Right lobe of liver (tissue), 6 donors: ENCODE measurements around the gene ISG15. TPM values are rescaled to one million over a fixed set of nuclear protein-coding genes. Genes with fewer than 3 reads are reported as not detected.
A peak's percentile ranks its signal among the peaks of the same experiment; 100 is the strongest.

Experiments used
- ATAC-seq, 4 donors: fragments of 200-7000 bp; cut with Tn5 transposase; one replicate each; pipeline ENCODE4 v1.9.1; 2020; ENCODE audit warnings: mild to moderate bottlenecking in 4 of 4, moderate library complexity in 4 of 4
- DNase-seq, 3 donors: peaks; one replicate each; pipeline ENCODE4 v3.0.0-alpha.2; 2020
- H3K27ac ChIP-seq, 3 donors: fragments of 200-600 bp; one replicate each; pipeline ENCODE4 v1.8.0; 2022
- H3K27me3 ChIP-seq, 2 donors: fragments of 200-600 bp; one replicate each; pipeline ENCODE4 v1.8.0; 2022
- H3K36me3 ChIP-seq, 4 donors: fragments of 200-600 bp; sonication (generic) in 1 of 4; one replicate each; pipeline versions ENCODE4 v1.5.1 to v1.8.0; 2017 to 2022; ENCODE audit warnings: control low read depth in 1 of 4
- H3K4me1 ChIP-seq, 4 donors: fragments of 200-600 bp; sonication (generic) in 1 of 4; one replicate each; pipeline versions ENCODE4 v1.5.1 to v1.8.0; 2017 to 2022; ENCODE audit warnings: control low read depth in 1 of 4
- H3K4me3 ChIP-seq, 3 donors: fragments of 200-600 bp; one replicate each; pipeline ENCODE4 v1.8.0; 2022
- H3K9me3 ChIP-seq, 4 donors: fragments of 200-600 bp; sonication (generic) in 1 of 4; one replicate each; pipeline versions ENCODE4 v1.5.1 to v1.8.0; 2017 to 2022; ENCODE audit warnings: control low read depth in 1 of 4
- CTCF ChIP-seq, 4 donors: fragments of 200-600 bp in 3 of 4; fragments of 450-650 bp in 1 of 4; IDR thresholded peaks; one replicate each; pipeline versions ENCODE4 v1.5.1 to v1.8.0; 2016 to 2022; ENCODE audit warnings: antibody characterized with exemption in 4 of 4, mild to moderate bottlenecking in 2 of 4
- POLR2A ChIP-seq: fragments of 450-650 bp; IDR thresholded peaks from one replicate; pipeline ENCODE4 v1.6.1; 2017; ENCODE audit warnings: antibody characterized with exemption, mild to moderate bottlenecking
- WGBS: methylation state at CpG from one replicate; pipeline ENCODE4 v1.1.6; 2018; ENCODE audit warnings: low coverage, low lambda C conversion rate; ENCODE audit not compliant: insufficient coverage; ENCODE audit errors: missing lambda C conversion rate; 5-methylcytosine and 5-hydroxymethylcytosine counted together
- intact Hi-C, 2 donors: fragments of 100-400 bp; cut with DNase I; formaldehyde crosslinking; loops; one replicate each; pipeline versions ENCODE4 v1.11.2 to v1.14.1; 2022
- total RNA-seq, 6 experiments: library from RNA; depleted of rRNA in 2 of 6; stranded (reverse); fragments of >200 nt in 2 of 6; fragmentation: NEBNext Ultra II Directional in 3 of 6; extraction: Animal tissue kit (Norgen Biotek cat#: 25700) in 3 of 6; gene quantifications; one replicate each; pipeline versions ENCODE4 v1.1.0 to v1.2.4, GENCODE V29; 2016 to 2023
- donor health status: DM: no; HTN: yes; CAD: no.
- donor health status: DM: no; HTN: no; CAD: no.
- donor health status: DM: no; HTN: no; CAD: no.
- donor health status: DM: no; HTN: yes; CAD: no.
- donor health status: DM: no; HTN: yes; CAD: no.

ISG15 gene
- total RNA-seq, 6 experiments from 2014 or later, result 16.3 to 98.7 (median 26.4) TPM

DNA sequence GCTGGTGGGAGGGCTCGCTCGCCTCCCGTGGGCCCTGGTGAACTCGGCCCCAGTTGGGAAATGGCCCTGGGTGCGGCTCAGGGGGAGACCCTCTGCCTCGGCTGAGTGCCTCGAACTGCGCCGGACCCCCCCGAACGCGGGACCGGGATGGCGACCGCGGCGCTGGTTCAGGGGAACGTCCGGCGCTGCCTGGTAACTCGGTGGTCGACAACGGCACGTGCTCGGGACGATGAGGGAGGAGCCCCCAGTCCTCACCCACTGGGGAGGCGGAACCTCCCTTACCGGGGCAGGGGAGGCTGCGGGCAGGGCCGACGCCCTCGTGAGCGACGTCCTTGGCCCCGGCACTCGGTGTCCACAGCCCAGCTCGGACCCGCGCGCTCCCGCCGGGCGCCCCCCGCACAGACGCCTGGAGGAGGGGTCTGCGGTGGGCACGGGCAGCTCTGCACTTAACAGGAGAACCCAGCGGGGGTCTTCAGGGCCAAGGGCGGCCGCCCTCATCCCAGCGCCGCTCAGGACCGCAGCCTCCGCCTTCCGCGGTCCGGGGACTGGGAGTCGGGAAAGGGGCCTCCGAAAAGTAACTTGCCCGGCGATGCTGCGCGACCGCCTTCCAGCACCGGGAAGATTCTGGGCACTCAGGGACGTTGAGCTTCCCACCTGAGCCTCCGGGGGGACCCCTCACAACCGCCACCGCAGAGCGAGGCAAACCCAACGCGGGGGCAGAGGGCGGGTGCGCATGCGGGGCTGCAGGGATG lies 15.1 kb upstream of the ISG15 start:
- Histone ChIP-seq H3K4me3 (peak overlapping the region in 1 of 3 donors; percentile 37), H3K27ac (no peak overlapping the region), H3K27me3 (peaks cover 6 to 14% of the 10 kb centered on the region in 2 donors), H3K4me1 (peaks cover 0 to 34% (median 0%) of the 10 kb centered on the region in 4 donors), H3K36me3 (no peaks in the 10 kb centered on the region), H3K9me3 (no peaks in the 10 kb centered on the region)
- intact Hi-C loops, result no loop called here
- TF ChIP-seq POLR2A (no peak), CTCF (IDR thresholded peaks at IDR 0.05) (no peak)
- WGBS, result 20% methylated on average over 1 of the region's 75 CpGs
- DNase-seq (no peak), ATAC-seq (no peak)

DNA sequence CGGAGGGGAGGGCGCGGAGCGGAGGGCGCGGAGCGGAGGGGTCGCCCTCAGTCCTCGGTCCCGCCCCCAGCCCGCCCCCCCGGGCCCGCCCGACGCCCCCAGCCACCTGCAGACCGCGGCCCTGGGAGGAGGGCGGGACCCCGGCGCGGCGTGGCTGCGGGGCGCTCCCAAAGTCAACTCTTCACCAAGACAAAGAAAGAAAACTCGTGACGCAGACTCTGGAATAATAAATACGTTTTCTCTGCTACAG lies 14.6 kb upstream of the ISG15 start:
- DNase-seq, result no peak
- WGBS, result no CpG with 5 or more reads among the region's 27 CpGs
- Histone ChIP-seq H3K27ac (no peak overlapping the region), H3K36me3 (no peaks in the 10 kb centered on the region), H3K4me3 (peak overlapping the region in 2 of 3 donors; percentile 37 to 58), H3K27me3 (peaks cover 6 to 14% of the 10 kb centered on the region in 2 donors), H3K9me3 (no peaks in the 10 kb centered on the region), H3K4me1 (peaks cover 0 to 34% (median 0%) of the 10 kb centered on the region in 4 donors)
- TF ChIP-seq POLR2A (no peak), CTCF (IDR thresholded peaks at IDR 0.05) (no peak)
- intact Hi-C loops, result no loop called here
- ATAC-seq, result no peak

DNA sequence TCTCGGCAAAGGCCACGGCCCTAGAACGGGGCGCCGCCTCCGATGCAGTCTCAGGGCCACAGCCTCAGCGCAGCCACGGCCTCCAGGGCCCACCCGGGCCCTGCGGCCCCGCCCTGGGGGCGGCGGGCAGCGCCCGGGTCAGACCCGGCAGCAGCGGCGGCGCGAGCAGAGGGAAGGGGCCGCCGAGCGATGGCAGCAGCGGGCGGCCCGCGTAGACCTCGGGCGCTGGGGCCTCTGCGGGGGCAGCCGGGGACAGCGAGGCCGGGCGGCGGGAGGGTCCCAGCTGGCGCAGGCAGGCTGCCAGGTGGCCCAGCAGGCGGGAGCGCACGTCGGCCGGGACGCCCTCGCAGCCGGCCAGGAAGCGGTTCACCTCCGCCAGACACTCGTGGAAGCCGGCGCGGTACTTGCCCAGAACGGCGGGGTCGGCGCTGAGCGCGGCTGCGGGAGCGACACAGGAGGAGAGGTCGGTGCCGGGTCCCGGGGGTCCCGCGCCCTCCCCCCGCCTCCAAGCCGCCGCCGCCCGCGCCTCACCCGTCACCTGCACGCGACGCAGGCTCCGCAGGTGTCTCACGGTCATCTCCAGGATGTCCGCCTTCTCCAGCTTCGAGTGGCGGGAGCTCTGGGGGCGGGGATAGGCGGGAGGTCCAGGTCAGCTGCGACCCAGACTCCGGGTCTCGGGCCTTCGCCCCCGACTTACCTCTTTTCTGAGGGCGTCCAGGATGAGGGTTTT lies 14.1 kb upstream of the ISG15 start:
- Histone ChIP-seq H3K9me3 (no peaks in the 10 kb centered on the region), H3K4me1 (peaks cover 0 to 34% (median 0%) of the 10 kb centered on the region in 4 donors), H3K4me3 (peak overlapping the region; percentile 37 to 58 (median 50)), H3K27ac (peak overlapping the region in 2 of 3 donors; percentile 76 to 92), H3K36me3 (no peaks in the 10 kb centered on the region), H3K27me3 (peaks cover 6 to 14% of the 10 kb centered on the region in 2 donors)
- intact Hi-C loops, result no loop called here
- ATAC-seq, result no peak
- TF ChIP-seq CTCF (IDR thresholded peaks at IDR 0.05) (peak in 1 of 4 donors; percentile 6), POLR2A (no peak)
- peak; percentile 46 to 57 (median 46) for DNase-seq
- WGBS, result no CpG with 5 or more reads among the region's 86 CpGs

DNA sequence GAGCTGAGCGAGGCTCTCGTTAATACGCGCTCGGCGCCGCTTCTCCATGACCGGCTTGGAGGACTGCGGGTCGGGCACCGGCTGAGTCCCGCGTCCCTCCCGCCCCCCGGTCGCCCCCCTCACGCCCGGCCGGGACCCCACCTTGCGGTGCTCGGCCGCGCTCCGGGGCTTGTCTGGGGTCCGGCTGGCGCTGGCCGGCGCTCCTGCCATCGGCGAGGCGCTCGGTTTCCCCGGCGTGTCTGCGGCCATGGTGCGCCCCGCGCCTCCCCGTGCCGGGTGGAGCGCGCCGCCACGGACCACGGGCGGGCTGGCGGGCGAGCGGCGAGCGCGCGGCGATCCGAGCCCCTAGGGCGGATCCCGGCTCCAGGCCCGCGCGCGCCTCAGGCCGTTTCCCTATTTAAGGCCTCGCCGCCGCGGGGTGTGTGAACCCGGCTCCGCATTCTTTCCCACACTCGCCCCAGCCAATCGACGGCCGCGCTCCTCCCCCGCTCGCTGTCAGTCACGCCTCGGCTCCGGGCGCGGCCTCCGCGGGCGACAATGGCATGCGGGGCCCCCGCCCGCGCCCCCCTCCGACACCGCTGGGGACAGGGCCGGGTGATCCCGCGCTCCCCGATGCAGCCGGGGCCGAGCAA lies 13.5 kb upstream of the ISG15 start, which contains the start of gene HES4:
HES4 (minus strand) TSS at position 373 of the 632 bp plus-strand sequence; CDS start at position 249, 124 bp downstream.
- H3K4me1 ChIP-seq, result peaks cover 0 to 38% (median 2%) of the 10 kb centered on the region in 4 donors
- intact Hi-C loops, result no loop called here
- no peaks in the 10 kb centered on the region for H3K9me3 ChIP-seq
- DNase-seq (peak; percentile 87 to 92 (median 89)), ATAC-seq (peak; percentile 73 to 81 (median 79))
- H3K36me3 ChIP-seq, result no peaks in the 10 kb centered on the region
- TF ChIP-seq POLR2A (peak; percentile 91), CTCF (IDR thresholded peaks at IDR 0.05) (no peak)
- H3K4me3 ChIP-seq, result peak within 1 kb of the TSS; percentile 50 to 67 (median 58)
- WGBS, result 0% methylated on average over 1 of the region's 95 CpGs
- H3K27me3 ChIP-seq, result peaks cover 6 to 14% of the 10 kb centered on the region in 2 donors
- H3K27ac ChIP-seq, result peak within 1 kb of the TSS; percentile 76 to 92 (median 80)
